MCF 10A (cell line): ENCODE measurements around the gene SON. TPM values are rescaled to one million over a fixed set of nuclear protein-coding genes. Genes with fewer than 3 reads are reported as not detected.
A peak's percentile ranks its signal among the peaks of the same experiment; 100 is the strongest.

Experiments
- Bru-seq: library from RNA; stranded (reverse); fragments of 400-500 nt; gene quantifications from one replicate; lab custom pipeline; 2021; lab: Mats Ljungman, UMichigan
- BruChase-seq, 2 experiments: library from RNA; stranded (reverse); fragments of 400-500 nt; gene quantifications; one replicate each; lab custom pipeline; 2021; lab: Mats Ljungman, UMichigan
- BruUV-seq: library from RNA; stranded (reverse); fragments of 400-500 nt; replicated peaks from 2 replicates; lab custom pipeline; 2021; lab: Mats Ljungman, UMichigan
- CTCF ChIA-PET: fragments of 300-600 bp; sonication (Branson Sonifier 250); formaldehyde crosslinking; extraction: SDS; loops from one replicate; lab custom pipeline; 2021; ENCODE audit warnings: antibody characterized with exemption, inconsistent platforms; lab: Yijun Ruan, JAX
- POLR2A ChIA-PET: fragments of 300-600, 350-650 bp; sonication (Branson Sonifier 250); formaldehyde crosslinking; extraction: SDS; loops from one replicate; lab custom pipeline; 2020; ENCODE audit warnings: antibody characterized with exemption, inconsistent platforms; lab: Yijun Ruan, JAX
- DNase-seq: peaks from one replicate; pipeline ENCODE4 v3.0.0-alpha.2; 2018; ENCODE audit not compliant: unreplicated experiment
- H3K27ac Mint-ChIP-seq: one replicate; pipeline ENCODE4 v1.8.0; 2022; ENCODE audit warnings: mild to moderate bottlenecking, low read depth, mixed read lengths; ENCODE audit not compliant: unreplicated experiment
- H3K27me3 Mint-ChIP-seq: one replicate; pipeline ENCODE4 v1.8.0; 2022; ENCODE audit warnings: mixed read lengths; ENCODE audit not compliant: insufficient read depth, unreplicated experiment
- H3K36me3 Mint-ChIP-seq: one replicate; pipeline ENCODE4 v1.8.0; 2022; ENCODE audit warnings: mild to moderate bottlenecking, moderate library complexity, mixed read lengths; ENCODE audit not compliant: insufficient read depth, unreplicated experiment
- H3K4me1 Mint-ChIP-seq: one replicate; pipeline ENCODE4 v1.8.0; 2022; ENCODE audit warnings: mixed read lengths; ENCODE audit not compliant: insufficient read depth, unreplicated experiment
- H3K4me3 Mint-ChIP-seq: one replicate; pipeline ENCODE4 v1.8.0; 2022; ENCODE audit warnings: mild to moderate bottlenecking, moderate library complexity, mixed read lengths; ENCODE audit not compliant: unreplicated experiment
- H3K9me3 Mint-ChIP-seq: one replicate; pipeline ENCODE4 v1.8.0; 2022; ENCODE audit warnings: mixed read lengths; ENCODE audit not compliant: unreplicated experiment
- CTCF ChIP-seq: fragments of 200-600 bp; IDR thresholded peaks from one replicate; pipeline ENCODE4 v1.8.0; 2022; ENCODE audit warnings: antibody characterized with exemption, mild to moderate bottlenecking; ENCODE audit not compliant: unreplicated experiment
- intact Hi-C: fragments of 100-400 bp; cut with micrococcal nuclease; formaldehyde crosslinking; loops from 2 replicates; pipeline ENCODE4 v1.14.1; 2022
- long read RNA-seq: library from polyadenylated mRNA; stranded (forward); transcript quantifications from one replicate; pipeline ENCODE4 v2.0.0, GENCODE V29; 2022
- total RNA-seq: library from RNA; stranded (reverse); gene quantifications from 2 replicates; pipeline ENCODE4 v1.2.3, GENCODE V29; 2022

SON gene
- total RNA-seq (289 and 303 TPM in 2 replicates), Bru-seq, nascent RNA (percentile 98 among the genes with signal in this experiment), BruChase-seq, experiment 1, labeled RNA remaining after a 6-hour chase (percentile 99 among the genes with signal in this experiment), BruChase-seq, experiment 2, labeled RNA remaining after a 2-hour chase (percentile 99 among the genes with signal in this experiment)
- long read RNA-seq, full-length matches to known transcripts: 42 of 250 reads
- long read RNA-seq, partial matches to known transcripts: 188 of 250 reads
- long read RNA-seq, other reads (novel, unspliced or antisense): 20 of 250 reads

- intact Hi-C loops: no loop called here
- Mint-ChIP-seq H3K4me1 (peaks cover 17% of the 10 kb centered on the region), H3K9me3 (no peaks in the 10 kb centered on the region), H3K27me3 (no peaks in the 10 kb centered on the region), H3K27ac (peak within 1 kb of the TSS; percentile 99), H3K4me3 (peak within 1 kb of the TSS; percentile 81), H3K36me3 (peaks cover 53% of the 10 kb centered on the region)
- BruUV-seq: no TSS peak
- TF ChIP-seq CTCF: no peak
- DNase-seq: peak; percentile 99
- ChIA-PET CTCF (interaction anchor here (1.1 kb wide), 1 partner anchor 63 kb away, joined by 3 read pairs; no protein-coding TSS in a partner anchor), POLR2A (interaction anchor here (0.6 to 9.0 kb wide), 35 partner anchors 12 to 815 kb away, joined by 3 to 89 read pairs (median 4); partner anchors contain the start of genes CRYZL1, DNAJC28, DONSON and IFNAR1)
Observed at GRCh38 chr21:33542640-33543504, at the start of gene SON. SON (plus strand) TSS chr21:33543038; CDS start chr21:33543093, 55 bp downstream.

DNA sequence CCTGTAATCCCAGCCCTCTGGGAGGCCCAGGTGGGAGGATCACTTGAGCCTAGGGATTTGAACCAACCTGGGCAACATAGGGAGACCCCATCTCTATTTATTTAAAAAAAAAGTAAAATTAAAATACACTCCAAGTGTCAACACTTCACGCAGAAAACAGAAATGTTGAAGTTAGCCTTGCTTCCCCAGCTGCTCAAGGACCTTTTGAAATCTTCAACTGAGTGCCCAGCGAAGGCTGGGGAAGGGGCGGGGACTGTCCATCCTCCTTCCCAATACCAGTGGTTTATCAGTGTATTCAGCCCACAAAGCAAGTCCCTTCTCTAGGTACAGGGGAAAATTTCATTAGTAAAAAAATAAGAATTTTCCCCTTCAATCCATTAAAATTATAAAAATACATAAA, 49.1 kb upstream of the SON start:
- CTCF ChIA-PET: no interaction called here
- Mint-ChIP-seq H3K4me3 (no peak overlapping the region), H3K27me3 (no peaks in the 10 kb centered on the region), H3K9me3 (no peaks in the 10 kb centered on the region), H3K27ac (no peak overlapping the region), H3K36me3 (no peaks in the 10 kb centered on the region), H3K4me1 (peaks cover 7% of the 10 kb centered on the region)
- intact Hi-C loops: no loop called here
- no peak for TF ChIP-seq CTCF
- POLR2A ChIA-PET: no interaction called here
- BruUV-seq: no TSS peak
- DNase-seq: no peak

DNA sequence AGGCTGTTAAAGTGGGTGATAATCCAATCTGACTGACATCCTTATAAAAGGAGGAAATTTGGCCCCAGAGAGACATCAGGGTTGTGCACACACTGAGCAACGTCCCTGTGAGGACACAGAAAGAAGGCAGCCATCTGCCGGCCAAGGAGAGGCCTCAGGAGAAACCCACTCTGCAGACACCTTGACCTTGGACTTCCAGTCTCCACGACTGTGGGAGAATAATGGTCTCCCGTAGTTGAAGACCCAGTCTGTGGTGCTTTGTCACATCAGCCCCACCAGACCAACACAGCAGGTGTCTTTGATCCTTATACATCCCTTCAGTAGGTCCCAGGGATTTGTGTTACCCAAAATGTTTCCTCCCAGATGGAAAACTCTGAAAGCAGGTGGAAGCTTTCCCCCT, 47.1 kb upstream of the SON start:
- DNase-seq: no peak
- H3K36me3 Mint-ChIP-seq: no peaks in the 10 kb centered on the region
- no peaks in the 10 kb centered on the region for H3K27me3 Mint-ChIP-seq
- TF ChIP-seq CTCF: no peak
- H3K9me3 Mint-ChIP-seq: no peaks in the 10 kb centered on the region
- peaks cover 7% of the 10 kb centered on the region for H3K4me1 Mint-ChIP-seq
- BruUV-seq: no TSS peak
- CTCF ChIA-PET: no interaction called here
- POLR2A ChIA-PET: interaction anchor here (1.0 kb wide), 1 partner anchor 16 kb away, joined by 3 read pairs; the partner anchor contains the start of gene TMEM50B
- H3K4me3 Mint-ChIP-seq: no peak overlapping the region
- H3K27ac Mint-ChIP-seq: no peak overlapping the region
- intact Hi-C loops: no loop called here

- Mint-ChIP-seq H3K9me3 (no peaks in the 10 kb centered on the region), H3K27ac (no peak overlapping the region), H3K36me3 (no peaks in the 10 kb centered on the region), H3K4me3 (no peak overlapping the region), H3K27me3 (no peaks in the 10 kb centered on the region), H3K4me1 (peaks cover 6% of the 10 kb centered on the region)
- ChIA-PET POLR2A (no interaction called here), CTCF (no interaction called here)
- no peak for TF ChIP-seq CTCF
- BruUV-seq: no TSS peak
- intact Hi-C loops: no loop called here
- DNase-seq: peak; percentile 4
Observed at GRCh38 chr21:33496345-33496744, 46.5 kb upstream of the SON start.
